Astrocyte (in vitro differentiated cells and primary cell): Measurements from ENCODE around the gene SGTA. TPM values are rescaled to one million over a fixed set of nuclear protein-coding genes. Genes with fewer than 3 reads are reported as not detected.
A peak's percentile ranks its signal among the peaks of the same experiment; 100 is the strongest.

Experiments
- DNase-seq: peaks from one replicate; pipeline ENCODE4 v3.0.0-alpha.2; 2010; ENCODE audit warnings: low read depth
- FAIRE-seq: peaks from 2 replicates; lab custom pipeline; 2011; peaks lifted over from hg19 to GRCh38; lab: Jason Lieb, UNC
- H2AFZ ChIP-seq: 2 replicates; pipeline ENCODE4 v1.6.0; 2012; ENCODE audit warnings: low read depth, low read length, inconsistent platforms
- H3K27ac ChIP-seq: 2 replicates; pipeline ENCODE4 v1.5.1; 2011; ENCODE audit warnings: low read depth, low read length, inconsistent platforms
- H3K27me3 ChIP-seq: 2 replicates; pipeline ENCODE4 v1.6.0; 2011; ENCODE audit warnings: low read length, inconsistent platforms; ENCODE audit not compliant: insufficient read depth
- H3K36me3 ChIP-seq: 2 replicates; pipeline ENCODE4 v1.5.1; 2011; ENCODE audit warnings: low read length, inconsistent platforms; ENCODE audit not compliant: insufficient read depth
- H3K4me1 ChIP-seq: 2 replicates; pipeline ENCODE4 v1.5.1; 2011; ENCODE audit warnings: low read length, inconsistent platforms; ENCODE audit not compliant: insufficient read depth
- H3K4me2 ChIP-seq: 2 replicates; pipeline ENCODE4 v1.6.0; 2012; ENCODE audit warnings: low read length, inconsistent platforms
- H3K4me3 ChIP-seq: 2 replicates; pipeline ENCODE4 v1.5.1; 2011; ENCODE audit warnings: low read depth, mild to moderate bottlenecking, low read length, inconsistent platforms; ENCODE audit not compliant: insufficient read depth
- H3K79me2 ChIP-seq: 2 replicates; pipeline ENCODE4 v1.6.0; 2012; ENCODE audit warnings: mild to moderate bottlenecking, low read length, inconsistent platforms; ENCODE audit not compliant: insufficient read depth
- H3K9ac ChIP-seq: 2 replicates; pipeline ENCODE4 v1.6.0; 2012; ENCODE audit warnings: mild to moderate bottlenecking, low read length, inconsistent platforms
- H3K9me3 ChIP-seq: 2 replicates; pipeline ENCODE4 v1.5.1; 2012; ENCODE audit warnings: low read depth, mild to moderate bottlenecking, low read length, inconsistent platforms; ENCODE audit not compliant: insufficient read depth
- H4K20me1 ChIP-seq: 2 replicates; pipeline ENCODE4 v1.6.0; 2012; ENCODE audit warnings: low read length, inconsistent platforms; ENCODE audit not compliant: insufficient read depth
- H3K27ac Mint-ChIP-seq: one replicate; pipeline ENCODE4 v1.8.0; 2021; ENCODE audit warnings: mild to moderate bottlenecking, mixed read lengths; ENCODE audit not compliant: unreplicated experiment
- H3K27me3 Mint-ChIP-seq: one replicate; pipeline ENCODE4 v1.8.0; 2021; ENCODE audit warnings: low read depth, mixed read lengths; ENCODE audit not compliant: unreplicated experiment
- H3K36me3 Mint-ChIP-seq: one replicate; pipeline ENCODE4 v1.8.0; 2021; ENCODE audit warnings: low read depth, mixed read lengths; ENCODE audit not compliant: unreplicated experiment
- H3K4me1 Mint-ChIP-seq: one replicate; pipeline ENCODE4 v1.8.0; 2021; ENCODE audit warnings: low read depth, mixed read lengths; ENCODE audit not compliant: unreplicated experiment
- H3K4me3 Mint-ChIP-seq: one replicate; pipeline ENCODE4 v1.8.0; 2021; ENCODE audit warnings: mild to moderate bottlenecking, moderate library complexity, mixed read lengths; ENCODE audit not compliant: unreplicated experiment
- H3K9me3 Mint-ChIP-seq: one replicate; pipeline ENCODE4 v1.8.0; 2021; ENCODE audit warnings: mild to moderate bottlenecking, mixed read lengths; ENCODE audit not compliant: unreplicated experiment
- EZH2 ChIP-seq: IDR thresholded peaks from 2 replicates; pipeline ENCODE4 v1.6.1; 2012; ENCODE audit warnings: mild to moderate bottlenecking, low read length, inconsistent platforms; ENCODE audit not compliant: insufficient read depth
- total RNA-seq: library from RNA; stranded (reverse); gene quantifications from 2 replicates; pipeline ENCODE4 v1.2.1, GENCODE V29; 2021
- TF ChIP-seq, protein P1 (sequence below): IDR thresholded peaks from 2 replicates; pipeline ENCODE4 v1.5.1; 2011; ENCODE audit warnings: low read depth, mild to moderate bottlenecking, inconsistent platforms, low read length, moderate library complexity; ENCODE audit not compliant: insufficient read depth

SGTA gene
- total RNA-seq, 1 donor from 2014 or later = 76.1 TPM

GRCh38 chr19:2721570-2722540, 61.2 kb downstream of the SGTA start:
- H3K9me3 ChIP-seq = no peaks in the 10 kb centered on the region
- H3K27me3 Mint-ChIP-seq = peaks cover 14% of the 10 kb centered on the region
- TF ChIP-seq EZH2 = no peak
- TF ChIP-seq, protein P1, sequence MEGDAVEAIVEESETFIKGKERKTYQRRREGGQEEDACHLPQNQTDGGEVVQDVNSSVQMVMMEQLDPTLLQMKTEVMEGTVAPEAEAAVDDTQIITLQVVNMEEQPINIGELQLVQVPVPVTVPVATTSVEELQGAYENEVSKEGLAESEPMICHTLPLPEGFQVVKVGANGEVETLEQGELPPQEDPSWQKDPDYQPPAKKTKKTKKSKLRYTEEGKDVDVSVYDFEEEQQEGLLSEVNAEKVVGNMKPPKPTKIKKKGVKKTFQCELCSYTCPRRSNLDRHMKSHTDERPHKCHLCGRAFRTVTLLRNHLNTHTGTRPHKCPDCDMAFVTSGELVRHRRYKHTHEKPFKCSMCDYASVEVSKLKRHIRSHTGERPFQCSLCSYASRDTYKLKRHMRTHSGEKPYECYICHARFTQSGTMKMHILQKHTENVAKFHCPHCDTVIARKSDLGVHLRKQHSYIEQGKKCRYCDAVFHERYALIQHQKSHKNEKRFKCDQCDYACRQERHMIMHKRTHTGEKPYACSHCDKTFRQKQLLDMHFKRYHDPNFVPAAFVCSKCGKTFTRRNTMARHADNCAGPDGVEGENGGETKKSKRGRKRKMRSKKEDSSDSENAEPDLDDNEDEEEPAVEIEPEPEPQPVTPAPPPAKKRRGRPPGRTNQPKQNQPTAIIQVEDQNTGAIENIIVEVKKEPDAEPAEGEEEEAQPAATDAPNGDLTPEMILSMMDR = no peak
- H3K9me3 Mint-ChIP-seq = no peaks in the 10 kb centered on the region
- H3K4me3 Mint-ChIP-seq = peak overlapping the region; percentile 77
- no peak overlapping the region for H3K27ac ChIP-seq
- no peaks in the 10 kb centered on the region for H3K4me1 Mint-ChIP-seq
- no peak overlapping the region for H3K4me3 ChIP-seq
- peaks cover 3% of the 10 kb centered on the region for H3K27me3 ChIP-seq
- no peaks in the 10 kb centered on the region for H3K36me3 Mint-ChIP-seq
- no peak for DNase-seq
- peaks cover 22% of the 10 kb centered on the region for H3K4me1 ChIP-seq
- no peak overlapping the region for H2AFZ ChIP-seq
- no peak overlapping the region for H3K27ac Mint-ChIP-seq
- no peaks in the 10 kb centered on the region for H3K79me2 ChIP-seq
- H3K36me3 ChIP-seq = no peaks in the 10 kb centered on the region
- peak overlapping the region; percentile 70 for H3K4me2 ChIP-seq
- no peak overlapping the region for H3K9ac ChIP-seq
- FAIRE-seq = no peak
- no peaks in the 10 kb centered on the region for H4K20me1 ChIP-seq

- Histone ChIP-seq H4K20me1 (no peaks in the 10 kb centered on the region), H3K4me3 (no peak within 1 kb of the TSS), H3K27ac (no peak within 1 kb of the TSS), H3K4me2 (peak within 1 kb of the TSS; percentile 72), H3K36me3 (no peaks in the 10 kb centered on the region), H2AFZ (no peak within 1 kb of the TSS), H3K27me3 (no peaks in the 10 kb centered on the region), H3K9ac (no peak within 1 kb of the TSS), H3K9me3 (no peaks in the 10 kb centered on the region), H3K79me2 (no peaks in the 10 kb centered on the region), H3K4me1 (peaks cover 22% of the 10 kb centered on the region)
- Mint-ChIP-seq H3K27me3 (peaks cover 11% of the 10 kb centered on the region), H3K4me3 (peak within 1 kb of the TSS; percentile 77), H3K36me3 (peaks cover under 1% of the 10 kb centered on the region), H3K4me1 (no peaks in the 10 kb centered on the region), H3K9me3 (peaks cover under 1% of the 10 kb centered on the region), H3K27ac (no peak within 1 kb of the TSS)
- no peak for DNase-seq
- TF ChIP-seq, protein P1 = no peak
- TF ChIP-seq EZH2 = no peak
- FAIRE-seq = no peak
Measured at GRCh38 chr19:2720777-2721569, 62.1 kb downstream of the SGTA start, which contains the start of gene DIRAS1. Gene DIRAS1, minus strand, starts transcription at chr19:2721372. Its CDS starts 3,566 bp downstream, at chr19:2717806.
